Prostate gland (tissue), 2 donors: ENCODE results near the gene GAB4.

Source experiments
- CTCF ChIP-seq, 4 experiments: fragments of 200-600 bp in 2 of 4; fragments of 450-650 bp in 2 of 4; sonication (generic) in 2 of 4; IDR thresholded peaks; 1 replicate in 3 of 4; 2 replicates in 1 of 4; pipeline ENCODE4 v1.5.1; 2016 to 2019; ENCODE audit warnings: antibody characterized with exemption in 4 of 4, mild to moderate bottlenecking in 2 of 4, moderate library complexity in 2 of 4
- POLR2A ChIP-seq: fragments of 450-650 bp; IDR thresholded peaks from one replicate; pipeline ENCODE4 v1.6.1; 2016; ENCODE audit warnings: antibody characterized with exemption, mild to moderate bottlenecking
- POLR2AphosphoS5 ChIP-seq: sonication (generic); formaldehyde crosslinking; IDR thresholded peaks from one replicate; pipeline ENCODE4 v1.6.1; 2017; ENCODE audit warnings: antibody characterized with exemption

GRCh38 chr22:17035246-17035645 lies 27.2 kb upstream of the GAB4 start:
- TF ChIP-seq POLR2A (no peak), CTCF (IDR thresholded peaks at IDR 0.05) (no peak), POLR2AphosphoS5 (peak; percentile 15)
